RWPE1 (cell line): Measurements from ENCODE around the gene NRG3.

Experiments used
- CTCF ChIA-PET: fragments of 350-600 bp; sonication (Branson Sonifier 250); formaldehyde crosslinking; extraction: SDS; loops from one replicate; lab custom pipeline; 2021; lab: Yijun Ruan, JAX
- POLR2A ChIA-PET: fragments of 400-600 bp; formaldehyde crosslinking; extraction: SDS; loops from one replicate; lab custom pipeline; 2020; ENCODE audit warnings: antibody characterized with exemption; ENCODE audit not compliant: low non-redundant PET; lab: Yijun Ruan, JAX
- DNase-seq: peaks from one replicate; pipeline ENCODE4 v3.0.0; 2012; ENCODE audit warnings: low spot score
- H3K27ac ChIP-seq: fragments of 450-650 bp; 2 replicates; pipeline ENCODE4 v1.5.1; 2017
- CTCF ChIP-seq: fragments of 450-650 bp; conservative IDR thresholded peaks from 2 replicates; pipeline ENCODE4 v1.5.1; 2017; ENCODE audit warnings: low read depth, mild to moderate bottlenecking

The NRG3 gene

GRCh38 chr10:82149674-82150073, 274.7 kb downstream of the NRG3 start:
- CTCF ChIA-PET, result interaction anchor here (0.6 to 0.7 kb wide), 2 partner anchors 444 to 642 kb away, joined by 3 to 5 read pairs; no protein-coding TSS in a partner anchor
- H3K27ac ChIP-seq, result no peak overlapping the region
- POLR2A ChIA-PET, result no interaction called here
- no peak for DNase-seq
- no peak for TF ChIP-seq CTCF

GRCh38 chr10:82150123-82150900, 275.3 kb downstream of the NRG3 start:
- POLR2A ChIA-PET, result no interaction called here
- CTCF ChIA-PET, result interaction anchor here (0.6 to 0.7 kb wide), 2 partner anchors 445 to 643 kb away, joined by 3 to 5 read pairs; no protein-coding TSS in a partner anchor
- no peak for DNase-seq
- no peak overlapping the region for H3K27ac ChIP-seq
- no peak for TF ChIP-seq CTCF

GRCh38 chr10:82160307-82160706, 285.3 kb downstream of the NRG3 start:
- H3K27ac ChIP-seq, result no peak overlapping the region
- DNase-seq, result no peak
- TF ChIP-seq CTCF, result no peak
- ChIA-PET POLR2A (no interaction called here), CTCF (no interaction called here)

GRCh38 chr10:82161264-82161663, 286.3 kb downstream of the NRG3 start:
- ChIA-PET POLR2A (no interaction called here), CTCF (no interaction called here)
- DNase-seq, result no peak
- no peak for TF ChIP-seq CTCF
- H3K27ac ChIP-seq, result no peak overlapping the region

GRCh38 chr10:82162549-82163195, 287.7 kb downstream of the NRG3 start:
- H3K27ac ChIP-seq, result no peak overlapping the region
- no peak for TF ChIP-seq CTCF
- POLR2A ChIA-PET, result no interaction called here
- no peak for DNase-seq
- CTCF ChIA-PET, result interaction anchor here (0.6 to 0.8 kb wide), 2 partner anchors 413 to 626 kb away, joined by 3 read pairs; no protein-coding TSS in a partner anchor

GRCh38 chr10:82171899-82172298, 296.9 kb downstream of the NRG3 start:
- ChIA-PET CTCF (no interaction called here), POLR2A (no interaction called here)
- H3K27ac ChIP-seq, result no peak overlapping the region
- no peak for DNase-seq
- no peak for TF ChIP-seq CTCF
